Peyer's patch (tissue), 4 donors: Measurements from ENCODE around the gene LAP3. TPM values are rescaled to one million over a fixed set of nuclear protein-coding genes. Genes with fewer than 3 reads are reported as not detected.

ENCODE experiments used
- DNase-seq, 3 donors: peaks; one replicate each; pipeline ENCODE4 v3.0.0-alpha.2; 2017 to 2019
- H3K27ac ChIP-seq, 4 donors: fragments of 200-600 bp; sonication (generic); one replicate each; pipeline ENCODE4 v1.5.1; 2016 to 2019
- H3K27me3 ChIP-seq, 2 donors: fragments of 200-600 bp; sonication (generic); one replicate each; pipeline ENCODE4 v1.5.1; 2019
- H3K36me3 ChIP-seq, 3 donors: fragments of 200-600 bp; sonication (generic); one replicate each; pipeline ENCODE4 v1.5.1; 2016 to 2019
- H3K4me1 ChIP-seq, 4 donors: fragments of 200-600 bp; sonication (generic); one replicate each; pipeline ENCODE4 v1.5.1; 2016 to 2019
- H3K4me3 ChIP-seq, 4 donors: fragments of 200-600 bp; sonication (generic); 1 replicate in 3 of 4; 2 replicates in 1 of 4; pipeline ENCODE4 v1.5.1; 2016 to 2019; ENCODE audit warnings: mild to moderate bottlenecking in 1 of 4
- H3K9me3 ChIP-seq, 4 donors: fragments of 200-600 bp; sonication (generic); one replicate each; pipeline ENCODE4 v1.5.1; 2016 to 2019; ENCODE audit warnings: mild to moderate bottlenecking in 1 of 4
- CTCF ChIP-seq, 6 experiments: fragments of 450-650 bp in 4 of 6; fragments of 200-600 bp in 2 of 6; sonication (generic) in 1 of 6; IDR thresholded peaks; one replicate each; pipeline ENCODE4 v1.5.1; 2017 to 2019; ENCODE audit warnings: antibody characterized with exemption in 6 of 6, mild to moderate bottlenecking in 3 of 6, moderate library complexity in 1 of 6
- POLR2A ChIP-seq, 2 donors: fragments of 450-650 bp; IDR thresholded peaks; one replicate each; pipeline ENCODE4 v1.5.1; 2017; ENCODE audit warnings: antibody characterized with exemption in 2 of 2, mild to moderate bottlenecking in 2 of 2, moderate library complexity in 2 of 2
- total RNA-seq, 4 donors: library from RNA; depleted of rRNA; stranded (reverse); fragments of >200 nt; gene quantifications; one replicate each; pipeline ENCODE4 v1.1.0, GENCODE V29; 2016

Gene LAP3
- total RNA-seq, 4 donors from 2014 or later = 41.4 to 79.2 (median 67.4) TPM

- no peaks in the 10 kb centered on the region for H3K27me3 ChIP-seq
- peaks cover 0 to 97% (median 0%) of the 10 kb centered on the region in 3 donors for H3K36me3 ChIP-seq
- H3K9me3 ChIP-seq = no peaks in the 10 kb centered on the region
- no peak for DNase-seq
- no peak overlapping the region for H3K4me3 ChIP-seq
- H3K27ac ChIP-seq = no peak overlapping the region
- no peaks in the 10 kb centered on the region for H3K4me1 ChIP-seq
- TF ChIP-seq POLR2A (IDR thresholded peaks at IDR 0.05) = no peak
- no peak for TF ChIP-seq CTCF (IDR thresholded peaks at IDR 0.05)
Observed at GRCh38 chr4:17587094-17587822, 10.3 kb downstream of the LAP3 start.

- Histone ChIP-seq H3K4me1 (no peaks in the 10 kb centered on the region), H3K36me3 (peaks cover 0 to 91% (median 0%) of the 10 kb centered on the region in 3 donors), H3K4me3 (no peak overlapping the region), H3K27ac (no peak overlapping the region), H3K27me3 (no peaks in the 10 kb centered on the region), H3K9me3 (no peaks in the 10 kb centered on the region)
- TF ChIP-seq POLR2A (IDR thresholded peaks at IDR 0.05) (no peak), CTCF (IDR thresholded peaks at IDR 0.05) (no peak)
- DNase-seq = no peak
Observed at GRCh38 chr4:17589355-17589754, 12.4 kb downstream of the LAP3 start.

- Histone ChIP-seq H3K9me3 (no peaks in the 10 kb centered on the region), H3K36me3 (peaks cover 0 to 92% (median 0%) of the 10 kb centered on the region in 3 donors), H3K4me3 (no peak overlapping the region), H3K4me1 (no peaks in the 10 kb centered on the region), H3K27ac (no peak overlapping the region), H3K27me3 (no peaks in the 10 kb centered on the region)
- DNase-seq = peak in 2 of 3 donors; percentile 35 to 54
- TF ChIP-seq CTCF (IDR thresholded peaks at IDR 0.05) = no peak
- no peak for TF ChIP-seq POLR2A (IDR thresholded peaks at IDR 0.05)
Observed at GRCh38 chr4:17595471-17596005, 18.5 kb downstream of the LAP3 start.

GRCh38 chr4:17597517-17597916, 20.5 kb downstream of the LAP3 start:
- DNase-seq = no peak
- peak in 3 of 6 experiments; percentile 23 to 36 (median 27) for TF ChIP-seq CTCF (IDR thresholded peaks at IDR 0.05)
- no peak for TF ChIP-seq POLR2A (IDR thresholded peaks at IDR 0.05)
- Histone ChIP-seq H3K27me3 (no peaks in the 10 kb centered on the region), H3K36me3 (peaks cover 0 to 84% (median 0%) of the 10 kb centered on the region in 3 donors), H3K4me3 (no peak overlapping the region), H3K4me1 (no peaks in the 10 kb centered on the region), H3K9me3 (no peaks in the 10 kb centered on the region), H3K27ac (no peak overlapping the region)

GRCh38 chr4:17599826-17600225, 22.8 kb downstream of the LAP3 start:
- H3K27me3 ChIP-seq = no peaks in the 10 kb centered on the region
- TF ChIP-seq CTCF (IDR thresholded peaks at IDR 0.05) = no peak
- TF ChIP-seq POLR2A (IDR thresholded peaks at IDR 0.05) = no peak
- no peaks in the 10 kb centered on the region for H3K9me3 ChIP-seq
- DNase-seq = no peak
- H3K27ac ChIP-seq = no peak overlapping the region
- peaks cover 0 to 87% (median 0%) of the 10 kb centered on the region in 3 donors for H3K36me3 ChIP-seq
- H3K4me3 ChIP-seq = no peak overlapping the region
- H3K4me1 ChIP-seq = no peaks in the 10 kb centered on the region
